Tibial nerve (tissue), 3 donors: Measurements from ENCODE around the gene FSCB.

Experiments used
- CTCF ChIP-seq, 5 experiments: fragments of 200-600 bp in 3 of 5; fragments of 450-650 bp in 2 of 5; sonication (generic) in 3 of 5; IDR thresholded peaks; one replicate each; pipeline ENCODE4 v1.5.1; 2016 to 2019; ENCODE audit warnings: antibody characterized with exemption in 5 of 5, mild to moderate bottlenecking in 3 of 5, moderate library complexity in 2 of 5
- POLR2A ChIP-seq, 2 donors: fragments of 450-650 bp; IDR thresholded peaks; one replicate each; pipeline ENCODE4 v1.6.1; 2017; ENCODE audit warnings: antibody characterized with exemption in 2 of 2, mild to moderate bottlenecking in 2 of 2, moderate library complexity in 2 of 2

DNA sequence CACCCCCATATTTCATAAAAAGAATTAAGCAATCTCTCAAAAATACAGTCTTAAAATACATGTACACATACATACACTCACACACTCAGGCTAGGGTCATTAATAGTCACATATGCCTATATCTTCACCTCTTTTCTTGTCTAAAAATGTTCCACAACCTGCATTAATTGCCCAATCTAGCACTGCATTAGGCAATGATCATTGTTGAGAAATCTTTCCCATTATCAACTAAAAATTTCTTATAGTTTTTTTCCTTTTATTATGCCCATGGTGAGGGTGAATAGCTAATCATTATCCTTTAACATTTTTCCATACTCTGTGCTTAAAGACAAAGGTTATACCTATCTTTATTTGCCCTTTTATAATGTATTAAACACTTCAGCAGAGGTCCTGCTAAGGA lies 38.3 kb downstream of the FSCB start:
- TF ChIP-seq CTCF (IDR thresholded peaks at IDR 0.05), result no peak
- TF ChIP-seq POLR2A (IDR thresholded peaks at IDR 0.05), result no peak
